ENCODE data around the gene LRRC18. TPM values are rescaled to one million over a fixed set of nuclear protein-coding genes. Genes with fewer than 3 reads are reported as not detected.

Gene LRRC18
- total RNA-seq, 1 experiment from 2014 or later: not detected

GRCh38 chr10:48903151-48903550 lies 36.5 kb downstream of the LRRC18 start:
- Mint-ChIP-seq H3K27ac (ENCODE audit: unreplicated experiment) (no peak overlapping the region), H3K4me3 (ENCODE audit: low read depth, unreplicated experiment) (no peak overlapping the region), H3K36me3 (ENCODE audit: insufficient read depth, unreplicated experiment) (no peaks in the 10 kb centered on the region), H3K27me3 (ENCODE audit: unreplicated experiment) (peaks cover 81% of the 10 kb centered on the region), H3K4me1 (ENCODE audit: low read depth, unreplicated experiment) (no peaks in the 10 kb centered on the region), H3K9me3 (ENCODE audit: low read depth, unreplicated experiment) (no peaks in the 10 kb centered on the region)
- TF ChIP-seq CTCF (IDR thresholded peaks at IDR 0.05; ENCODE audit: unreplicated experiment): no peak
- intact Hi-C loops (cut with micrococcal nuclease; ENCODE audit: unreplicated experiment): no loop called here
- BruUV-seq (replicated peaks): no TSS peak
- CTCF ChIA-PET: no interaction called here
- DNase-seq: no peak

GRCh38 chr10:48902096-48902495 lies 37.5 kb downstream of the LRRC18 start:
- intact Hi-C loops (cut with micrococcal nuclease; ENCODE audit: unreplicated experiment): no loop called here
- CTCF ChIA-PET: no interaction called here
- peaks cover 73% of the 10 kb centered on the region for H3K27me3 Mint-ChIP-seq (ENCODE audit: unreplicated experiment)

GRCh38 chr10:48901319-48901718 lies 38.3 kb downstream of the LRRC18 start:
- DNase-seq: no peak
- H3K27me3 Mint-ChIP-seq (ENCODE audit: unreplicated experiment): peaks cover 73% of the 10 kb centered on the region
- no peak overlapping the region for H3K27ac Mint-ChIP-seq (ENCODE audit: unreplicated experiment)
- no peak overlapping the region for H3K4me3 Mint-ChIP-seq (ENCODE audit: low read depth, unreplicated experiment)
- intact Hi-C loops (cut with micrococcal nuclease; ENCODE audit: unreplicated experiment): no loop called here
- no TSS peak for BruUV-seq (replicated peaks)
- no peaks in the 10 kb centered on the region for H3K9me3 Mint-ChIP-seq (ENCODE audit: low read depth, unreplicated experiment)
- TF ChIP-seq CTCF (IDR thresholded peaks at IDR 0.05; ENCODE audit: unreplicated experiment): no peak
- H3K36me3 Mint-ChIP-seq (ENCODE audit: insufficient read depth, unreplicated experiment): no peaks in the 10 kb centered on the region
- no peaks in the 10 kb centered on the region for H3K4me1 Mint-ChIP-seq (ENCODE audit: low read depth, unreplicated experiment)
- CTCF ChIA-PET: no interaction called here

More at GRCh38 chr10:48902096-48902495, 37.5 kb downstream of the LRRC18 start:
- H3K27ac Mint-ChIP-seq (ENCODE audit: unreplicated experiment): no peak overlapping the region
- H3K36me3 Mint-ChIP-seq (ENCODE audit: insufficient read depth, unreplicated experiment): no peaks in the 10 kb centered on the region
- H3K4me1 Mint-ChIP-seq (ENCODE audit: low read depth, unreplicated experiment): no peaks in the 10 kb centered on the region
- H3K4me3 Mint-ChIP-seq (ENCODE audit: low read depth, unreplicated experiment): no peak overlapping the region
- no peak for TF ChIP-seq CTCF (IDR thresholded peaks at IDR 0.05; ENCODE audit: unreplicated experiment)
- H3K9me3 Mint-ChIP-seq (ENCODE audit: low read depth, unreplicated experiment): no peaks in the 10 kb centered on the region
- BruUV-seq (replicated peaks): no TSS peak
- no peak for DNase-seq

GRCh38 chr10:48900371-48900801 lies 39.3 kb downstream of the LRRC18 start:
- DNase-seq: no peak
- H3K4me1 Mint-ChIP-seq (ENCODE audit: low read depth, unreplicated experiment): no peaks in the 10 kb centered on the region
- H3K36me3 Mint-ChIP-seq (ENCODE audit: insufficient read depth, unreplicated experiment): no peaks in the 10 kb centered on the region
- H3K9me3 Mint-ChIP-seq (ENCODE audit: low read depth, unreplicated experiment): no peaks in the 10 kb centered on the region
- peaks cover 73% of the 10 kb centered on the region for H3K27me3 Mint-ChIP-seq (ENCODE audit: unreplicated experiment)
- H3K27ac Mint-ChIP-seq (ENCODE audit: unreplicated experiment): no peak overlapping the region
- intact Hi-C loops (cut with micrococcal nuclease; ENCODE audit: unreplicated experiment): no loop called here
- no TSS peak for BruUV-seq (replicated peaks)
- no peak for TF ChIP-seq CTCF (IDR thresholded peaks at IDR 0.05; ENCODE audit: unreplicated experiment)
- CTCF ChIA-PET: no interaction called here
- H3K4me3 Mint-ChIP-seq (ENCODE audit: low read depth, unreplicated experiment): no peak overlapping the region
